GM12872 (cell line): ENCODE data around the gene OBSL1.

Experiments
- CTCF ChIP-seq: IDR thresholded peaks from 3 replicates; pipeline ENCODE4 v1.5.1; 2011; ENCODE audit warnings: low read depth, mild to moderate bottlenecking, low read length, moderate library complexity; ENCODE audit not compliant: insufficient read depth

Gene OBSL1

GRCh38 chr2:219562049-219563020, 9.0 kb downstream of the OBSL1 start:
- TF ChIP-seq CTCF: no peak

DNA sequence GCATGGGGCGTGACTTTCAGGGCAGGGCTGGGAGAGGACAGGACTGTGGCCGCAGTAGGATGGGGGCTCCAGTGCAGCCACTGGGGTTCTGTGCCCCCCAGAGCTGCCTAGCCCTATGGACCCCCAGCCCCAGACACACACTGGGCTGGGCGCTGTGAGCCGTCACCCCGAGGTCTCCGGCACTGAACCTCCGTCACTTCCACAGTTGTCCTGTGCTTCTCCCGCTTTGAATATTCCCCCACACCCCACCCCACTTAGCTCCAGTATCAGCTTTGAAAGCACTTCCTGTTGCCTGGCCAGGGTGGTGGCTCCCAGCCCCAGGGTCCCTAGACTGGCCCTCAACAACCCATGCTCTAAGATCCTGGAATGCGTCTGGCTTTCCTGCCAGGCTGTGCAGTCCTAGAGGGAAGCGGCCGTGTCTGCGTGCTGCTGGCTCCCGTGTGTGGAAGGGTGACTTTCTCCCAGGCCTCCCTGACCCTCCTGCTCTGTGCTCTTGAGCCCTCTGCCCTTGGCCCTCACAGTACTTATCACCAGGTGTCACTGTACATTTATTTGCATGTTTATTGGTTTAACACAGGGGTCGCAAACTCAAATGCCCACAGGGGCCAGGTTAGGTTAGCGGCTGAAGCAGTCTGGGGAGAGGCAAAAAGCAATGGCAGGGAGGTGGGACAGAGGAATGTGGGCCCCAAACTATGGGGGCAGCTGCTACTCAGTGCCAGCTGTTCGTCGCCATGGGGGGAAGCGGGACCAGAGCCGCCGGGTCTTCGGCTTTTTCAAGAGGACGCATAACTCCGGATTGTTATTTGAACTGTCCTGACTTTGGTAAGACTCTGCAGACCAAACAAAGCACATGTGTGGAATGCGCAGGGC, 9.9 kb downstream of the OBSL1 start:
- TF ChIP-seq CTCF: 0 out of 3 replicates have a peak, but pooled peaks have one; percentile 3

DNA sequence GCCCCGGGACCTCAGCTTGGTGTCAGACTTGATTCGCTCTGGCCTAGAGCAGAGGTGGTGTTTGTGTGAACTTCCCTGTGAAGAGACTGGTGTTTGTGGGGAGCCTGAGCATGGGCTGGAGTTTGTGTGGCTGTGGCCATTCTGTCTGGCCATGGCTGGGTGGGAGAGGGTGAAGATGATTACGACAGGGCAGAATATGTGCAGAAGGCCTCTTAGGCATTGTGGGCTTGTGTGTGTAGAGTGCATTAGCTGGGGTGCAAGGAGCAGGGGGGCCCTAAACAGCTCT, 10.5 kb downstream of the OBSL1 start:
- no peak for TF ChIP-seq CTCF

DNA sequence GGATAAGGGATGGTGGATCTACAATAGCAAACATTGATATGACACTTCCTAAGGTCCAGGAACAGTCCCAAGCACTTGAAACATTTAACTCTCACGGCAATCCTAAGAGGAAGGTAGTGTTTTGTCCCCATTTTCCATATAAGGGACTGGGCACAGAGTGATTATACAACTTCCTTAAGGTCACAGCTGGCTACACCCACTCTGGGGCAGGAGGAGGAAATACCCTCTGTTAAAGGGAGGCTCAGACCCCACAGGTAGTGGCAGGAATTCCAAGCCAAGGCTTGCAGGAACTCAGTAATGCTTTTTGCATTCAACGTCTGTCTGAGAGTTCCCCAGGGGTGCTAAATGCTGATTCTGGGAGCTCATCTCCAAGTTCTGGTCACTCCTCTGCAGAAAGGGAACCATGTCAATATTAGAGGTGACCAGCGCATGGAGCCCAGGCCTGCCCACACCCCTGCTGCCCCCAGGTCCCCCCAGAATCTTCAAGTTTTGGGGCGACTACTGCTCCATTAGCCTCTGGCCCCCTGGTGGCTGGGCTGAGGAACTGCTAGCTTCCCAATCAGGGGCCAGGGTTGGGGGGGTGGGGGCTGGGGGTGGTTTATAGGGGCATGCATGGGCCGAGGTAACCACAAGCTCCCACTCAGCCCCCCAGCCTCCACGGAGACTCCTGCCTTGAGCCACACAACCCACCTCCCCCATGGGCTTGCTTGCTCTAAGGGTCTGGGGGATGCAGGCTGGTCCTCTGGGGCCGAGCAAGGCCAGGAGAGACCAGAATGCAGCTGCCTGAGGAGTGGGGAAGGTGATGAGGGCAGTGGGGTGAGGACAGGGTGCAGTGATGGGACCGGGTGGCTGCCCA, 11.1 kb downstream of the OBSL1 start:
- TF ChIP-seq CTCF: peak; percentile 75

DNA sequence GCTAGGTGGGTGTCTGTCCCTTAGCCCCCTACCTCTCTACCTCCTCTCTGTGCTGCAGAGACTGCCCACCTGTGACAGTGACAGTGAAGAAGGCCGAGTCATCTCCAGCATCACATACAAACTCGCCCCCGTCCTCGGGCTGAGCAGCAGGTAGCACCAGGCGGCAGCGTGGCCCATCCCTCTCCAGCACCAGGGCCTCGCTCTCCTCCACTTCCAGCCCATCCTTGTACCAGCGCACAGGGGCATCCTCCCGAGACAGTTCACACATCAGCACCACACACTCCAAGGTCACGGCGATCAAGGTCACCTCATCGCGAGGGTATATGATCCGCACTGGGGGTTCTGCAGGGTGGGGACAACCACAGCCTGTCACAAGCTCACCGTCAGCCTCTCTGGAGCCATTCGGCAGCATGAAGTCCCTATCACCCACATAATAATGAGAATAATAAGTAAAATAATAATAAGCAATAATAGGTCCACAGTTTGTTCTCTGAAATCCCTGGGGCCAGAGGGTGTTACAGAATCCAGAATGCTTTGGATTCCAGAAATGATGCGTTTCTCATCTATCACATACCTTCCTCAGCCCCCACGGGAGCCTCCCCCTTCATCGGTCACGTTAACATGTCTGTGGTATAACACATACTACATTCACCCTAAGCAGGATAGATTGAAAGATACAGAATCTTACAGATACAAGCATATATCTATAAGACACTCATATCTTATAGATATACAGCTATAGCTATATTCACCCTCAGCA, 12.0 kb downstream of the OBSL1 start:
- TF ChIP-seq CTCF: no peak

DNA sequence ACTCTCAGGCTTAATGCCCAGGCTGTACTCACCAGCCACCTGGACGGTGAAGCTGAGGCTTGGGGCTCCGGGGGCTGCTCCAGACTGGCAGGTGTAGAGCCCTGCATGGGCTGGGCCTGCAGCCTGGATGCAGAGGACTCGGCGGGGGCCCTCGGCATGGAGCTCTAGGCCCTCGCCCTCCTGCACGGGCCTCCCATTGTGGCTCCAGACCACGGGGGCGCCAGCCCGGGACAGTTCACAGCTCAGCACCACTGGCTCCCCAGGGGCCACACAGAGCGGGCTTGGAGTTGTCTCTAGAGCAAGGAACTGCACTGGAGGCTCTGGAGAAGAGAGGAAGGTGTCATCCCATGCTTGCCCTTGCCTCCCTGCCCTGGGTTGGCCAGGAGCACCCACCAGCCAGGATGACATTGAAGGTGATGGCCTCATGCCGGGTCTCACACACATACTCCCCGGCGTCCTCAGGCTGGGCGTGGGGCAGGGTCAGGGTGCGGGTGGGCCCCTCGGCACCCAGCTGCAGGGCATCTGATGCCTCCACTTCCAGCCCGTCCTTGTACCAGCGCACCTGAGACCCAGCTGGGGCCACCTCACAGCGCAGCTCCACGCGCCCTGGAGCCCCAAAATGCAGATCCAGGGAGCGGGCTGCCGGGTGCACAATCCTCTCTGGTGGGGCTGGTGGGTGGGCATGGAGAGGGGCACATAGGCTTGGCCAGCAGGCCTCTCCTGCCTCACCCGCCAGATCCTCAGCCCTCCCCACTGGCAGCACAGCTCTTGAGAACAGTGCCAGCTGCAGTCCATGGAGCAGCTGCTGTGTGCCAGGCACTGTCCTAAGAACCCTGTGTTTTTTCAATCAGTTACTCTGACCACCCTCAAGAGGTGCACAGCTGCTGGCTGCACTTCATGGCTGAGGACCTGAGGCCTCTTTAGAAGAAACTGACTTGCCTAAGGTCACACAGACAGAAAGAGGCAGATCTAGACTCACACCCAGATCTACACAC, 13.3 kb downstream of the OBSL1 start:
- no peak for TF ChIP-seq CTCF
